Stimulated activated CD4-positive, alpha-beta T cell treated with anti-CD3 and anti-CD28 coated beads, Interleukin-4, amount 100 ng/mL, for 4 hours (primary cell): ENCODE data around the gene RIMBP2.

Experiments used
- DNase-seq, 2 experiments: peaks; one replicate each; pipeline ENCODE4 v3.0.0-alpha.2; 2020

Gene RIMBP2

GRCh38 chr12:130621696-130622298, 94.3 kb downstream of the RIMBP2 start:
- DNase-seq = no peak

DNA sequence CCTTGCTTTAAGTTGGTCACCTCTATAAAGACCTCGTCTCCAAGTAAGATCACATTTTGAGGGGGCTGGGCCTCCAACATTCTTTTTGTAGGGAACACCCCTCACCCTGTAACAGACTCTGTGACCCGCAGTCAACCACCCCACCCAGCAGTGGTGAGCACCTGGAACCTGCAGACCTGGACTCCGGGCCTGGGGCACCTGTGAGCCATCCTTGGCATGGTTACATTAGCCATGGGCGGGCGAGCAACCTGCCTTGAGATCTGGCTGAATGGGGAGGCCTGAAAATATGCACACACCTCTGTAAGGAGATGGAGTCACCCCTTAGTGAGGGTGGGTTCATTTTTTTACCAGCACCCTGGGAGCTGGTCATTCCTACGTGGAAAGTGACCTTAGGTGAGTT, 95.3 kb downstream of the RIMBP2 start:
- no peak for DNase-seq

GRCh38 chr12:130620281-130620680, 95.8 kb downstream of the RIMBP2 start:
- no peak for DNase-seq

- DNase-seq = no peak
Measured at GRCh38 chr12:130619385-130620001, 96.6 kb downstream of the RIMBP2 start.

DNA sequence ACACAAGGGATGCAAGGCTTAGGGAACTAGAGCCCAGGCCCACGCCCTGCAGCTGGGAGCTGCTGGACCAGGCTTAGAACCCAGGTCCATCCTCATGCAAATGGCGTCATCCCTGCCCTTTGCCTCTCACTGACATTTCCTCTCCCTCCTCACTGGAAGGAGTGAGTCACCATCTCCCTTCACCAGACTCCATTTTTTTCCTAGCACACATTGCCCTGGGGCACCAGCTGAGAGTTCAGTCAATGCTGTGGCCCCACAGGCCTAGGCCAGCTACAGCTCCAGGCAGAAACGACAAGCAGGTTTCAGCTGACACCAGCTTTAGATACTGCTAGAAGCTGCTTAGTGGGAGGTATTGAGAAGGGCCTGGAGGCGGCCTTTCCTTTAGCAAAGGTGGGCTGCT, 98.9 kb downstream of the RIMBP2 start:
- DNase-seq = no peak

DNA sequence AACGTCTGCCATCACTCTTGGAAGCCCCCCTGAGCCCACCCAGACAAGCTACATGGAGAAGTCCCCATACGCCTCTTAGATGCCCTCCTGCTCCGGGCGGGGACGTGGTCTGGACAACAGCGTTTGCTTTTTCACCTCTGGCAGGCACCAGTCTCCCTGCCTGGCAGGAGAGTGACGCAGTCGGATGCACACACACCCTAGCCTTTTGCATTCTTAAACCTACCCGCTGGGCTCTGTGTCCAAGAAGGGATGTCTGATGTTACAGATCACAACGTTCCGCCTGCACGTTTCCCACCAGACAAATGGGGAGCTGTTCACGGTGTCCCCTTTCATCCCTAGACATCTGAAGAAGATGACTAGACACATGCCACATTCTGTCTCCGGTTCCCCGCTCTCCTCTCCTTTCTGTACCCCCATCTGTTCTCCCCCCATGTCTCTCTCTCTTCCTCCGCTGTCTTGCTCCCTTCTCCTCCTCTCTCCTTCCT, 100.2 kb downstream of the RIMBP2 start:
- no peak for DNase-seq

GRCh38 chr12:130614530-130614905, 101.6 kb downstream of the RIMBP2 start:
- no peak for DNase-seq

GRCh38 chr12:130613831-130614529, 102.1 kb downstream of the RIMBP2 start:
- no peak for DNase-seq

DNA sequence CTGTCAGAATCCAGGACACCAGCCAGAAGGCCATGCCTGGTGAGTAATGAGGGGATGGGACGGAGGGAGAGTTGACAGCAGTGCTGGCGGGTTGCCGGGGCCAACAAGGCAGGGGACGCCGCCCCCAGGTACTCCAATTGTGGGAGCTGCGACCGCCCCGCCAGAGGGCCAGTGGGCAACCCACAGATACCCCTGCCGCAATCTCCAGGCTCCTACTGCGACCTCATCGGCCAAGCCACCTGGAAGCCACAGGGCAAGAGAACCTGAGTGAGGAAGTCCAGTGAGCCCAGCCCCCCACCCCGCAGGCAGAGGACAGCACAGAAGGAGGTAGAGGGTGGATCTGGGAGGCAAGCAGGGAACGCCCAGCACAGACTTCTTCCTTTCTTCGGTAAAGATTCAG, 103.0 kb downstream of the RIMBP2 start:
- no peak for DNase-seq

GRCh38 chr12:130611026-130611905, 104.8 kb downstream of the RIMBP2 start:
- no peak for DNase-seq

GRCh38 chr12:130609966-130610365, 106.1 kb downstream of the RIMBP2 start:
- DNase-seq = no peak

DNA sequence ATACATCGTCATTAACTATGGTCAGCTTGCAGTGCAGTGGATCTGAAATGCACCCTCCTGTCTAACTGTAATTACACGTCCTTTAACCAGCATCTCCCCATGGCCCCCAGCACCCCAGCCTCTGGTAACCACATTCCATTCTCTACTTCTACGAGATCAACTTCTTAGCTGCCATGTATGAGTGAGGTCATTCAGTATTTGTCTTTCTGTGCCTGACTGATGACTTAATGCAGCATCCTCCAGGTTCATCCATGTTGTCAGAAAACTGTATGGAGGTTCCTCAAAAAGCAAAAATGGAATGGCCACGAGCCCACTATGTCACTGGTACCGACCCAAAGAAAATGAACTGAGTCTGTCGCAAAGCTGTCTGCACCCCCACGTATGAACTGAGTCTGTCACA, 107.3 kb downstream of the RIMBP2 start:
- no peak for DNase-seq

DNA sequence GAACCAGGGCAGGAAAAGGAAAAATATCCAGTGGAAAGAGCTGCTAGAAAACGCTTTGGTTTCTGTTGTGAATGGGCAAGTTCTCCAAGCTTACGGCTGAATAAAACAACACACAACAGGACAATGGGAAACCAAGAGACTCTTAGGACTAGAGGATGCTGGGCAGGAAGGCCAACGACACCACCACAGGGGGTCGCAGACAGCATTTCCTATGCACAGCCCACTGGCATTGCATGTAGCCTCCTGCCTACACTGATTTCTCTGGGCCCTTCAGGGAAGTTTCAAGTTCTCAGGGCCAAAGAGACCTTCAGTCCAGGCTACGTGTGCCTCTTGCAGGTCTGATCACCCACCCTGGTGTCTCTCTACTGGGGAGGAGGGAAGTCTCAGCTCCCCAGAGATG, 108.0 kb downstream of the RIMBP2 start:
- no peak for DNase-seq

DNA sequence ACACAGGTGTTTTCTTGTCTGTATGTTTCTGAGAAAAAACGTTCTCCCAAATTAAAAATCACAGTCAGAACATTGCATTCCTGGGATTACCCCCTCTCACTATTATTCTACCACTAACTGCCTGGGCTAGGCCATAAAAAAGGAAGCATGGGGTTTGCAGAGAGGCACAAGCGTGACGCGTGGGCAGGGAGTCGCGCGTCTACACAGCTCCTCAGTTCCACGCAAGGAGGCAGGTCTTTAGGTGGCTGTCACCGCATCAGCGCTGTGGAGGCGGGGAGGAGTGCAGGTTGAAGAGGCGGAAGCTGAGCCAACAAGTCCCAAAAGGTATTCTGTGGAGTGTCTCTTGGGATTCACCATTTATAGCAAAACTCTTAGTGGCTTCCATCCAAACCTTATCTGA, 109.9 kb downstream of the RIMBP2 start:
- DNase-seq = no peak

DNA sequence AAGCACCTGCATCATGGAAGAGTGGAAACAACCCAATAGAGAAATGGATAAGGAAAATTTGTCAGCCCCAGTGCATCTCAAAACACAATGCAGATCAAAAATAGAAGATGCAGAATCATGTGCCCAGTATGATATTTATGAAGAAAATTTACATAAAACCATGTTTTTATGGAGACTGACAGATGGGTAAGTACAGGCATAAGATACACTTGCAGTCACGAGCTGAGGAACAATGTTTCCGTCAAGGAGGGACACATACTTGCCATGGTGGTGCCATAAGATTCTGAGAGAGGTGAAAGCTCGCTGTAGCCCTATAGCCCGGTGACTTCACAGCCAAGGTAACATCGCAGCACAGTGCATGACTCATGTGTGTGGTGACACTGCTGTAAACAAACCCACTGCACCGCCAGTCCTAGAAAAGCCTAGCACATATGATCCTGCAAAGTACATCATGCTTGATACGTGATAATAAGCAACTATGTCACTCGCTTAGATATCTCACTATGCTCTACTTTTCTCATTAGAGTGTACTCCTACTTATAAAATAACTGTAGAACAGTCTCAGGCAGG, 112.6 kb downstream of the RIMBP2 start:
- no peak for DNase-seq

- DNase-seq = no peak
Measured at GRCh38 chr12:130602251-130602650, 113.8 kb downstream of the RIMBP2 start.

DNA sequence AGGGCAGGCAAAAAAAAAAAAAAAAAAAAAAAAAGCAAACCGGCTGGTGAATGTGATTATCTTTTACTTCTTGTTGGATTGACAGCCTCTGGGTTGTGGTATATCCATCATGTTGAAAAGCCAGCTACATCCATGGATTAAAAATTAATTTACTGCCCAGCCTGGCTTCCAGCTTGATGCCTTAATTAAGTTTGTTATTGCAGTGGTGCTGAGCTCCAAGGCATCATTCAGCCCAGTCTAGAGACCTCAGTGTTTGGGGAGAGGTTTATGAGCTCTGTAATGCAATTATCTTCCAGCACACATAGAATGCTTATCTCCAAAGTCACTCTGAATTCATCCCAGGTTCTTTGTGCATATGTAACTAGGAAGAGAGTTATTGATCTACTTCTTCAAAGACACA, 114.8 kb downstream of the RIMBP2 start:
- no peak for DNase-seq

DNA sequence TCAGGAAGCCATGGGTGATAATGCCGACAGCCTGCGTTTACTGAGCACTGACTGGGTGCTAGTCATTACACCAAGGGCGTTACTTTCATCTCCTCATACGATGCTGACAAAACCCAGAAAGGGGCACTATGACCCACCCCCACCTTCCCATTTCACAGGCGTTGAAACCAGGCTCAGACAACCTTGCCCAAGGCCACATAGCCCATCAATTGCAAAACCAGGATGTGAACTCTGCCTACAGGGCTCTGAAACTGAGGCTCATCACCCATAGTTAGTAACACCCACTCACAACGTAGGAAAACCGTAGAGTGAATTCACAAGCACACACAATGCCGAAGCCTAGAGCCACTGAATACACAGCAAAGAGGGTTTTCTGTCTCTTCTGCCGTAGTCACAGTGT, 119.9 kb downstream of the RIMBP2 start:
- no peak for DNase-seq

DNA sequence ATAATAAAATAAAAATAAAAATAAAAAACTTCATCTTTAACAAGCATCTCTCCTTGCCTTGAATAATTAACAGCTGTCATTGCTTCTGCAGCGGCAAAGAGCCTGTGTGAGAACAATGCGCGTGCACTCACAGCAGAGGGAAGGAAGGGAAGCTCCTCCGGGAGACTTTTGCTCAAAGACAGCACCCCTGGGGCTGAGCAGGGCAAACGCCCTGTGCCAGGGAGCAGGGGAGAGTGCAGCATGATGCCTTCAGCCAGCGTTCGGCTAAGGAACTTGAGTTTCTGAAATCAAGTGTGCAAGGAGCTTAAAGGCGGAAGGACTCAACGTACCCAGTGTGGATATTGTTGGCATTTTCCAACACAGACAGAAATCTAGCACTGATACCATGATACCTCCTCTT, 120.5 kb downstream of the RIMBP2 start:
- DNase-seq = no peak

GRCh38 chr12:130593056-130593455, 123.0 kb downstream of the RIMBP2 start:
- no peak for DNase-seq

GRCh38 chr12:130592641-130593040, 123.5 kb downstream of the RIMBP2 start:
- no peak for DNase-seq

GRCh38 chr12:130591736-130592135, 124.4 kb downstream of the RIMBP2 start:
- DNase-seq = no peak

DNA sequence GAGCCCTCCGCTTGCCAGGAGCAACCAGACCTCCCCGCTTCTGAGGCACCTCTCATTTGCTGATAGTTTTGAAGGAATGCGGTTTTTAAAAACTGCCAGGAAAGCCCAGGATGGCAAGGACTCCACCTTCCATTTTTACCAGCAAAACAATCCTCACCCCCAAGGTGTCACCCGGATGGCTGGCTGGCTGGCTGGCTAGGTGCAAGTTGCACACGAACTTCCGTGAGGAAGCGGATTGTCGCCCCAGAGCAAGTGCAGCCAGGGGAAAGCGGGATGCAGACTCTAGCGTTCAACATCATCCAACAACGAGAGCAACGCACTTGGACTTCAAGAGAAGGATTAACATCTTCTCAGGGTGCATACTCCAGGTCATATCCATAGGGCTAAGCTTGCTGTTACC, 125.4 kb downstream of the RIMBP2 start:
- DNase-seq = no peak
